Colon (tissue), 2 donors: ENCODE data around the gene STK11IP.

ENCODE experiments used
- FAIRE-seq: peaks from 2 replicates; lab custom pipeline; 2012; peaks lifted over from hg19 to GRCh38; lab: Jason Lieb, UNC
- donor health status: control.
- donor health status: control.

STK11IP gene, protein sequence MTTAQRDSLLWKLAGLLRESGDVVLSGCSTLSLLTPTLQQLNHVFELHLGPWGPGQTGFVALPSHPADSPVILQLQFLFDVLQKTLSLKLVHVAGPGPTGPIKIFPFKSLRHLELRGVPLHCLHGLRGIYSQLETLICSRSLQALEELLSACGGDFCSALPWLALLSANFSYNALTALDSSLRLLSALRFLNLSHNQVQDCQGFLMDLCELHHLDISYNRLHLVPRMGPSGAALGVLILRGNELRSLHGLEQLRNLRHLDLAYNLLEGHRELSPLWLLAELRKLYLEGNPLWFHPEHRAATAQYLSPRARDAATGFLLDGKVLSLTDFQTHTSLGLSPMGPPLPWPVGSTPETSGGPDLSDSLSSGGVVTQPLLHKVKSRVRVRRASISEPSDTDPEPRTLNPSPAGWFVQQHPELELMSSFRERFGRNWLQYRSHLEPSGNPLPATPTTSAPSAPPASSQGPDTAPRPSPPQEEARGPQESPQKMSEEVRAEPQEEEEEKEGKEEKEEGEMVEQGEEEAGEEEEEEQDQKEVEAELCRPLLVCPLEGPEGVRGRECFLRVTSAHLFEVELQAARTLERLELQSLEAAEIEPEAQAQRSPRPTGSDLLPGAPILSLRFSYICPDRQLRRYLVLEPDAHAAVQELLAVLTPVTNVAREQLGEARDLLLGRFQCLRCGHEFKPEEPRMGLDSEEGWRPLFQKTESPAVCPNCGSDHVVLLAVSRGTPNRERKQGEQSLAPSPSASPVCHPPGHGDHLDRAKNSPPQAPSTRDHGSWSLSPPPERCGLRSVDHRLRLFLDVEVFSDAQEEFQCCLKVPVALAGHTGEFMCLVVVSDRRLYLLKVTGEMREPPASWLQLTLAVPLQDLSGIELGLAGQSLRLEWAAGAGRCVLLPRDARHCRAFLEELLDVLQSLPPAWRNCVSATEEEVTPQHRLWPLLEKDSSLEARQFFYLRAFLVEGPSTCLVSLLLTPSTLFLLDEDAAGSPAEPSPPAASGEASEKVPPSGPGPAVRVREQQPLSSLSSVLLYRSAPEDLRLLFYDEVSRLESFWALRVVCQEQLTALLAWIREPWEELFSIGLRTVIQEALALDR

DNA sequence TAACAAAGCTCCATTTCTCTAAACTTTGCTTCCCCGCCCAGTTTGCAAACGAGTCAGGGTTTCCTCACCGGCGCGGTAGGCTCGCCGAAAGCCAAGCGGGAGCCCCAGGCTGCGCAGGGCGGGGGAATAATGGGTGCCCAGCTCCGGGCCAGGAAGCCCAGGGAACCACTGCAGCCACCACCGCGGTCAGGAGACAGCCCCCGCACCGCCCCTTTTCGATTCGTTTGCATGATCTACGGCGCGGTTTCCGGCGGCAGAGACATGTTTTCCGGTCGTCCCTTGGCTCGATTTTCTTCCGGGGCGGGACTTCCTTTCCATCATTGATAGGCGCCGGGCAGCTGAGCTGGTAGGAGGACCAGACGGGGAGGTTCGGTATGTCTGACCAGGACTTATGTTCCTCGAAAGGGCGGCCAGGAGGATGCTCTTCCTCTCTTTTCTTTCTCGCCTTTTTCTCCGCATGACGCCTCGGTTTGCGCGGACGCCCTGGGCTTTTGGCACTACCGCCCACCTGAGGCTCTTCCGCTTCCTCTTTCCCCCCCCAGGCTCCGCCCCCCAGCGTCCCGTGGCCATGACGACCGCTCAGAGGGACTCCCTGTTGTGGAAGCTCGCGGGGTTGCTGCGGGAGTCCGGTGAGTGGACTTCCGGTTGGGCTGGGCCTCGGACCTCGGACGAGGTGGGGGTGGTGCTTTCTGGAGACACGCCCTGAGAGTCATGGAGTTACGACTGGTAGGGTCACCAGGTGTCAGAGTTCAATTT lies at the start of gene STK11IP:
Gene STK11IP (plus strand): TSS at position 306 of the 756 bp plus-strand sequence. CDS start 263 bp downstream, at position 569.
- no peak for FAIRE-seq

DNA sequence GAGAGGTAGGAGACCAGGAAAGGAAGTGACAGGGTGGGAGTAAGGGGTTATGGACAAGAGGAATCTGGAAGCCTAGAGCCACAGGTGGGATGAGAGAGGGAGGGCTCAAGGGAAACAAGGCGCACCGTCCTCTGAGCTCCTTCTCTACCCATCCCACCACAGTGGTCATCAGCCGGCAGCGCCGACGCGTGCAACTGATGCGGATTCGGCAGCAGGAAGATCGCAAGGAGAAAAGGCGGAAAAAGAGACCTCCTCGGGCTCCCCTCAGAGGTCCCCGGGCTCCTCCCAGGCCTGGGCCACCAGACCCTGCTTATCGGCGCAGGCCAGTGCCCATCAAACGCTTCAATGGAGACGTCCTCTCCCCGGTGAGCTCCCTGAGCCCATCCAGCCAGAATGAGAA lies 48.7 kb upstream of the STK11IP start:
- no peak for FAIRE-seq

DNA sequence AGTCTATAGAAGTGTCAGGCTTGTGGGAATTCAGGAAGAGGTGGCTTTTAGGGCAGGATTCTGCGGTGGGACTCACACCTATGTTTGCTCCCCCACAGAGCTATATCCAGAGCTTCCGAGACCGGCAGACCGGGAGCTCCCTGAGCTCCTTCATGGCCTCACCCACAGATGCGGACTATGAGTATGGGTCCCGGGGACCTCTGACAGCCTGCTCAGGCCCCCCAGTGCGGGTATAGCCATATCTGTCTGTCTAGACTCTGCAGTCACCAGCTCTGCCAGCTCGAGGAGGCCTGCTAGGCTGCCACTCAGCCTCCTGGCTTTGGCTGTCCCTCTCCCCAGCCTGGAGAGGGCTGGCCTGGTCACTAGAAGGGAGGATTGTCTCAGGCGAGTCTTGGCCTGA lies 48.0 kb upstream of the STK11IP start:
- FAIRE-seq = no peak

DNA sequence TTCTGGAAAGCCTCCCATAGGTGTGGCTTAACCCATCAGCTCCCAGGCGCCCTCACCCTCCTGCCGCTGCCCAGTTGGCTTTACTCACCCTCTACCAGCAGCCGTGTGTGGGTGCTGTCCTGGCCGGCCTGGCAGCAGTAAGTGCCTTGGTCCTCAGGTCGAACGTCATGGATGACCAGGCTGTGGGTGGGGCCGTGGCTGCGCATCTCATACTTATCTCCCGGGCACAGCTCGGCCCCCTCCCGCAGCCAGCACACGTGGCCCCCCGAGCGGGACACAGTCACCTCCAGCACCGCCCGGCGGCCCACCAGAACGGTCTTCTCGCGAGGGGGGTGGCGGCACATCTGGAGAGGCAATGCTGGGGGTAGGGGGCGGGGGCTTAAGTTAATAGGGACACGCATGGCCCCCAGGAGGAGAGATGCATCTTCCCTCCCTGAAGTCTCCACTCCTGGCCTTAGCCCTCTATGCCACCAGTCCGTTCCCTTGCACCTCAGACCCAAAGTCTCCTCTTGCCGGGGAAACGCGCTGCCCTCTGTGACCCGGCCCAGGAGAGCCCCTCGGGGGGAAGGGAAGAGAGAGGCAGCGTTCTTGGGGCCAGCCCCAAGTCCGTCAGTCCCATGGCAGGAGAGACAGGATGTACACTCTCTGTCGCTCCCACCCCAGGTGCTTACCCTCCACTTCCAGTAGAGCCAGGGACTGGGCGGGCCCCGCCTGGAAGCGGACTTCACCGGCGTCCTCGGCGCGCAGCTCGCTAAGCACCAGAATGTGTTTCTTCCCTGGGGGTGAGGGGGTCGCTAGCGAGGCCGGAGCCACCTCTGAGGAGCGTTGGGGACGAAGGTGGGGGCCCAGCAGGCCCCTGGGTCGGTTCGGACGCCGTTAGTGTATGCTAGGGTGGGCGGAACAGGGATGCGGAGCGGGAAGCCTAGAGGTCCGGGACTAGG lies 45.9 kb upstream of the STK11IP start:
- no peak for FAIRE-seq

DNA sequence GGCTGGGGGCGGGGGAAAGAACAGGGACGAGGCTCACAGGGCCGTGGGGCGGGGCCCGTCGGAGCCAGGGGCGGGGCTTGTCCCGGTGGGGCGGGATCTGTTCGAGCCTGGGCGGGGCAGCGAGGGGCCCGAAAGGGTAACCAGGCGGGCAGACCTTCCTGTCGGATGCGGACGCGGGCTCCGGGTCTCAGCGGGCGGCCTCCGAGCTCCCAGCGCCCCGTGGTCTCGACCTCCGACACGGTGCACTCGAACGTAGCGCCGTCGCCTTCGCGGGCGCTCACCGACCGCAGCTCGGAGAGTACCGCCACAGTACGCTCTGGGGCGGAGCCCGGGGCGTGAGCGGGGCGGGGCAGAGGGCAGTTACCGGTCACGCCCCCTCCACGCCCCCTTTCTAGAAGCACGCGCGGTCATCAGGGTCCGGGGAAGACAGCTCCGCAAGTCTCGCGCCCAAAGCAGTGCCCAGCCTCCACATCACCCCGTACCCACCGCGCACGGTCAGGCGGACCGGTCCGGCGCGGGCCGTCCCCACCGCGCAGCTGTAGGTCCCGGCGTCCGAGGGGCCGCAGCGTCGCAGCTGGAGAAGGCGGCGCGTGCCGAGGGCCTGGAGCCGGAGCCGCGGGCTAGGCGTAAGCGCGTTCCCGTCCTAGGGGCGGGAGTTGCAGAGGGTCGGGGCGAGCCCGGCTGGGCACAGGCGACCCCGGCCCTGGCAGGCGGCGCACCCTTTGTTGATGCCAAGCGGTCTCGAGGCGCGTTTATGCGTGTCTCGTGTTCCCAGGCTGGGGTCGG lies 45.1 kb upstream of the STK11IP start:
- FAIRE-seq = no peak

DNA sequence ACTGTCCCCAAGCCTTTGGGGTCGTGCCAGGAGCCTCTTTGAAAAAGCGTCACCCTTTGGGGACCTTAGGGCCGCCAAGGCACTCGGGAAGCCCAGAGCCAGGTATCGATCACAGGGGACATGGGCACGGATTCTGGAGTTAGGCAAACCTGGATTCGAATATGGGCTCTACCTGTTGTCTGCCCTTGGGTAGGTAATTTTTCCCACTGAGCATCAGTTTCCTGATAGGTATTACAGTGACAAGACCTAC lies 44.6 kb upstream of the STK11IP start:
- FAIRE-seq = no peak

DNA sequence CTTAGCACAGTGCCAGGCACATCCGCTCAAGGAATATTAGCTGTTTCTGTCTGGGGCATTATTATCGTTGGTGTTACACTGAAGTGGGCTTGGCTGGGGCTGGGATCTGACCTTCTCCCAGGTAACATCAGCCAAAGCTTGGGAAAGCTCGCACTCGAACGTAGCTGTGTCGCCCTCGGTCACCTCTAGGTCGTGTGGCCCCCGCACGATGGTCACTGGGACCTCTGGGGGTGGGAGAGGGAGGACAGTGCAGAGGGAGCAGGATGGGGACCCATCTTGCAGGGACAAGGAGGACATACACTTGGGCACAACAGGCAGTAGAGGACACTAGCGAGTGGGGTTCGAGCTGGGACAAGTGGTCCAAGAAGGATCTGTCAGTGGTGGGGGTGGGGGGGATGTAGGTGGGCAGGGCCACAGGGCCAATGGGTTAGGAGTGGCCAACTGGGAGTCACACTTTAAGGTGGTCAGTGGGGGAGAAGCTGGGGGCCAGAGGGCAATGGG lies 44.1 kb upstream of the STK11IP start:
- FAIRE-seq = no peak

DNA sequence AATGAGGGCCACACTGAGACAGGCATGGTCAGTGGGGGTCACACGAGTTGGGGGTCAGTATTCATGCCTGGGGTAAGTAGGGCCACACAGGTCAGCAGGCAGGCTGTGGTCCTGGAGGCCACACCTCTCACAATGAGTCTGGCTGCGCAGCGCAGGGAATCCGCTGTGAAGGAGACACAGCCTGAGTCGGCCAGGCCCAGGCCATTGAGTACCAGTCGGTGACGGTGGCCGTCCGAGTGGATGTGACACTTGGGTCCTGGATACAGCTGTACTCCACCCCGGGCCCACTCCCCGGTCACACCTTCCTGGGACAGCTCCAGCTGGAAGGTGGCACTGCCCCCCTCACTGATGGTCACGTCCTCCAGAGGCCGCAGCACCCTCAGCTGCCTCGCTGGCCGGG lies 43.3 kb upstream of the STK11IP start:
- no peak for FAIRE-seq

DNA sequence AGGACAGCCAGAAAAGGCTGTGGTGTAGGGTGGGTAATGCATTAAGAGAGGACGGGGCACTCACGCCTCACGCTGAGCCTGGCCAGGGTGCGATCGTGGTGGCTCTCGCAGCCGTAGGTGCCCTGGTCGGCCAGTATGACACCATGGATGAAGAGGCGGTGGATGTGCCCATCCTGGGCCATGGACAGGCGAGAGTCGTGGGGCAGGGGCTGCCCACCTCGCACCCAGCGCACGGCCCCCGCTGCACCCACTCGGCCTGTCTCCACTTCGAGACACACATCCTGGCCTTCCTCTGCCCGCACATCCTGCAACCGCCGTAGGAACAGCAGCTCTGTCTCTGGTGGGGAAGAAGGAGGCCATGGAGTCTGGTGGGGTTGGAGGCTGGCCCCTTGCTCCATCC lies 41.7 kb upstream of the STK11IP start:
- no peak for FAIRE-seq

DNA sequence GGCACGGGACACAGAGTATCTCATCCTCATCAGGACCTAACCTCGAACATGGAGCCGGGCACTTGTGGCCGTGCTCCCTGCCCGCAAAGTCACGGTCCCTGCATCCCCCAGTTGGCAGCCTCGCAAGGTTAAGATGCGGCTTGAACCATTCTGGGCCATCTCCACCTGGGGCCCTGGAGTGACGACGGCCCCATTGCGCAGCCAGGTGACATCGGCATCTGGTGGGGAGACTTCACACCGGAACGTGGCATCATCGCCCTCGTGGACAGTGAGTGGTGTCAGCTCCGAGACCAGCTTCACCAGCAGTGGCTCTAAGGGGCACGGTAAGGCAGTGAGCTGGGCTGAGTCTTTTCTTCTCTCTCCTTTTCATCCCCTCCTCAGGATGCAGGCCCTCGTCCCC lies 41.2 kb upstream of the STK11IP start:
- no peak for FAIRE-seq

DNA sequence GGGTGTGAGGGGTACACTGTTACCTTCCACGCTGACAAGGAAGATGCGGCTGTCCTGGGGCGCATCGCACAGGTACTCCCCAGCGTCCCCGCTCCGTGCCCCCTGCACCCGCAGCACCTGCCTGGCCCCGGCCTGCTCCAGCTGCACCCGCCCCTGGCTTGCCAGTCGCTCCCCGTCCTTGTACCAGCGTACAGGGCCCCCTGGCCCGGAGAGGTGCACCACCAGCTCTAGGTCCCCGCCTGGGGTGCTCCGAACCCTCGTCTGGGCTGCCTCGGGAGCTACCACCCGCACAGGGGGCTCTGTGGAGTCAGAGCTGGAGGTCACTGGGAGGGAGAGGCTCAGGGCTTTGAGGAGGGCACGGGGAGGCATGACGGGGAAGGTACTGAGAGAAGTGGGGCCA lies 40.3 kb upstream of the STK11IP start:
- no peak for FAIRE-seq

DNA sequence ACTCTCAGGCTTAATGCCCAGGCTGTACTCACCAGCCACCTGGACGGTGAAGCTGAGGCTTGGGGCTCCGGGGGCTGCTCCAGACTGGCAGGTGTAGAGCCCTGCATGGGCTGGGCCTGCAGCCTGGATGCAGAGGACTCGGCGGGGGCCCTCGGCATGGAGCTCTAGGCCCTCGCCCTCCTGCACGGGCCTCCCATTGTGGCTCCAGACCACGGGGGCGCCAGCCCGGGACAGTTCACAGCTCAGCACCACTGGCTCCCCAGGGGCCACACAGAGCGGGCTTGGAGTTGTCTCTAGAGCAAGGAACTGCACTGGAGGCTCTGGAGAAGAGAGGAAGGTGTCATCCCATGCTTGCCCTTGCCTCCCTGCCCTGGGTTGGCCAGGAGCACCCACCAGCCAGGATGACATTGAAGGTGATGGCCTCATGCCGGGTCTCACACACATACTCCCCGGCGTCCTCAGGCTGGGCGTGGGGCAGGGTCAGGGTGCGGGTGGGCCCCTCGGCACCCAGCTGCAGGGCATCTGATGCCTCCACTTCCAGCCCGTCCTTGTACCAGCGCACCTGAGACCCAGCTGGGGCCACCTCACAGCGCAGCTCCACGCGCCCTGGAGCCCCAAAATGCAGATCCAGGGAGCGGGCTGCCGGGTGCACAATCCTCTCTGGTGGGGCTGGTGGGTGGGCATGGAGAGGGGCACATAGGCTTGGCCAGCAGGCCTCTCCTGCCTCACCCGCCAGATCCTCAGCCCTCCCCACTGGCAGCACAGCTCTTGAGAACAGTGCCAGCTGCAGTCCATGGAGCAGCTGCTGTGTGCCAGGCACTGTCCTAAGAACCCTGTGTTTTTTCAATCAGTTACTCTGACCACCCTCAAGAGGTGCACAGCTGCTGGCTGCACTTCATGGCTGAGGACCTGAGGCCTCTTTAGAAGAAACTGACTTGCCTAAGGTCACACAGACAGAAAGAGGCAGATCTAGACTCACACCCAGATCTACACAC lies 39.6 kb upstream of the STK11IP start:
- FAIRE-seq = no peak

DNA sequence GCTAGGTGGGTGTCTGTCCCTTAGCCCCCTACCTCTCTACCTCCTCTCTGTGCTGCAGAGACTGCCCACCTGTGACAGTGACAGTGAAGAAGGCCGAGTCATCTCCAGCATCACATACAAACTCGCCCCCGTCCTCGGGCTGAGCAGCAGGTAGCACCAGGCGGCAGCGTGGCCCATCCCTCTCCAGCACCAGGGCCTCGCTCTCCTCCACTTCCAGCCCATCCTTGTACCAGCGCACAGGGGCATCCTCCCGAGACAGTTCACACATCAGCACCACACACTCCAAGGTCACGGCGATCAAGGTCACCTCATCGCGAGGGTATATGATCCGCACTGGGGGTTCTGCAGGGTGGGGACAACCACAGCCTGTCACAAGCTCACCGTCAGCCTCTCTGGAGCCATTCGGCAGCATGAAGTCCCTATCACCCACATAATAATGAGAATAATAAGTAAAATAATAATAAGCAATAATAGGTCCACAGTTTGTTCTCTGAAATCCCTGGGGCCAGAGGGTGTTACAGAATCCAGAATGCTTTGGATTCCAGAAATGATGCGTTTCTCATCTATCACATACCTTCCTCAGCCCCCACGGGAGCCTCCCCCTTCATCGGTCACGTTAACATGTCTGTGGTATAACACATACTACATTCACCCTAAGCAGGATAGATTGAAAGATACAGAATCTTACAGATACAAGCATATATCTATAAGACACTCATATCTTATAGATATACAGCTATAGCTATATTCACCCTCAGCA lies 38.3 kb upstream of the STK11IP start:
- no peak for FAIRE-seq

DNA sequence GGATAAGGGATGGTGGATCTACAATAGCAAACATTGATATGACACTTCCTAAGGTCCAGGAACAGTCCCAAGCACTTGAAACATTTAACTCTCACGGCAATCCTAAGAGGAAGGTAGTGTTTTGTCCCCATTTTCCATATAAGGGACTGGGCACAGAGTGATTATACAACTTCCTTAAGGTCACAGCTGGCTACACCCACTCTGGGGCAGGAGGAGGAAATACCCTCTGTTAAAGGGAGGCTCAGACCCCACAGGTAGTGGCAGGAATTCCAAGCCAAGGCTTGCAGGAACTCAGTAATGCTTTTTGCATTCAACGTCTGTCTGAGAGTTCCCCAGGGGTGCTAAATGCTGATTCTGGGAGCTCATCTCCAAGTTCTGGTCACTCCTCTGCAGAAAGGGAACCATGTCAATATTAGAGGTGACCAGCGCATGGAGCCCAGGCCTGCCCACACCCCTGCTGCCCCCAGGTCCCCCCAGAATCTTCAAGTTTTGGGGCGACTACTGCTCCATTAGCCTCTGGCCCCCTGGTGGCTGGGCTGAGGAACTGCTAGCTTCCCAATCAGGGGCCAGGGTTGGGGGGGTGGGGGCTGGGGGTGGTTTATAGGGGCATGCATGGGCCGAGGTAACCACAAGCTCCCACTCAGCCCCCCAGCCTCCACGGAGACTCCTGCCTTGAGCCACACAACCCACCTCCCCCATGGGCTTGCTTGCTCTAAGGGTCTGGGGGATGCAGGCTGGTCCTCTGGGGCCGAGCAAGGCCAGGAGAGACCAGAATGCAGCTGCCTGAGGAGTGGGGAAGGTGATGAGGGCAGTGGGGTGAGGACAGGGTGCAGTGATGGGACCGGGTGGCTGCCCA lies 37.4 kb upstream of the STK11IP start:
- no peak for FAIRE-seq

DNA sequence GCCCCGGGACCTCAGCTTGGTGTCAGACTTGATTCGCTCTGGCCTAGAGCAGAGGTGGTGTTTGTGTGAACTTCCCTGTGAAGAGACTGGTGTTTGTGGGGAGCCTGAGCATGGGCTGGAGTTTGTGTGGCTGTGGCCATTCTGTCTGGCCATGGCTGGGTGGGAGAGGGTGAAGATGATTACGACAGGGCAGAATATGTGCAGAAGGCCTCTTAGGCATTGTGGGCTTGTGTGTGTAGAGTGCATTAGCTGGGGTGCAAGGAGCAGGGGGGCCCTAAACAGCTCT lies 36.8 kb upstream of the STK11IP start:
- FAIRE-seq = no peak

DNA sequence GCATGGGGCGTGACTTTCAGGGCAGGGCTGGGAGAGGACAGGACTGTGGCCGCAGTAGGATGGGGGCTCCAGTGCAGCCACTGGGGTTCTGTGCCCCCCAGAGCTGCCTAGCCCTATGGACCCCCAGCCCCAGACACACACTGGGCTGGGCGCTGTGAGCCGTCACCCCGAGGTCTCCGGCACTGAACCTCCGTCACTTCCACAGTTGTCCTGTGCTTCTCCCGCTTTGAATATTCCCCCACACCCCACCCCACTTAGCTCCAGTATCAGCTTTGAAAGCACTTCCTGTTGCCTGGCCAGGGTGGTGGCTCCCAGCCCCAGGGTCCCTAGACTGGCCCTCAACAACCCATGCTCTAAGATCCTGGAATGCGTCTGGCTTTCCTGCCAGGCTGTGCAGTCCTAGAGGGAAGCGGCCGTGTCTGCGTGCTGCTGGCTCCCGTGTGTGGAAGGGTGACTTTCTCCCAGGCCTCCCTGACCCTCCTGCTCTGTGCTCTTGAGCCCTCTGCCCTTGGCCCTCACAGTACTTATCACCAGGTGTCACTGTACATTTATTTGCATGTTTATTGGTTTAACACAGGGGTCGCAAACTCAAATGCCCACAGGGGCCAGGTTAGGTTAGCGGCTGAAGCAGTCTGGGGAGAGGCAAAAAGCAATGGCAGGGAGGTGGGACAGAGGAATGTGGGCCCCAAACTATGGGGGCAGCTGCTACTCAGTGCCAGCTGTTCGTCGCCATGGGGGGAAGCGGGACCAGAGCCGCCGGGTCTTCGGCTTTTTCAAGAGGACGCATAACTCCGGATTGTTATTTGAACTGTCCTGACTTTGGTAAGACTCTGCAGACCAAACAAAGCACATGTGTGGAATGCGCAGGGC lies 36.2 kb upstream of the STK11IP start:
- FAIRE-seq = no peak
